ENCODE results near the gene PAK4. TPM values are rescaled to one million over a fixed set of nuclear protein-coding genes. Genes with fewer than 3 reads are reported as not detected.

PAK4 gene
- total RNA-seq, 1 donor from 2014 or later: 73.9 TPM

- H3K36me3 Mint-ChIP-seq (ENCODE audit: insufficient read depth): no peaks in the 10 kb centered on the region
- H3K4me1 Mint-ChIP-seq (ENCODE audit: low read depth): peaks cover 1% of the 10 kb centered on the region
- peaks cover 63% of the 10 kb centered on the region for H3K27me3 Mint-ChIP-seq
- no peak for TF ChIP-seq CTCF (IDR thresholded peaks at IDR 0.05; ENCODE audit: unreplicated experiment)
- no peak overlapping the region for H3K4me3 Mint-ChIP-seq (ENCODE audit: low read depth)
- no peaks in the 10 kb centered on the region for H3K9me3 Mint-ChIP-seq (ENCODE audit: low read depth)
- H3K27ac Mint-ChIP-seq: no peak overlapping the region
- DNase-seq (ENCODE audit: low spot score, unreplicated experiment): no peak
These were observed 42.6 kb upstream of the PAK4 start for GRCh38 chr19:39082745-39083598.

GRCh38 chr19:39083599-39083982, 42.0 kb upstream of the PAK4 start:
- Mint-ChIP-seq H3K27ac (no peak overlapping the region), H3K27me3 (peaks cover 64% of the 10 kb centered on the region), H3K4me3 (ENCODE audit: low read depth) (peak overlapping the region; percentile 41), H3K4me1 (ENCODE audit: low read depth) (peaks cover 1% of the 10 kb centered on the region), H3K36me3 (ENCODE audit: insufficient read depth) (no peaks in the 10 kb centered on the region), H3K9me3 (ENCODE audit: low read depth) (no peaks in the 10 kb centered on the region)
- DNase-seq (ENCODE audit: low spot score, unreplicated experiment): no peak
- TF ChIP-seq CTCF (IDR thresholded peaks at IDR 0.05; ENCODE audit: unreplicated experiment): no peak

- H3K27me3 Mint-ChIP-seq: peaks cover 60% of the 10 kb centered on the region
- no peak within 1 kb of the TSS for H3K27ac Mint-ChIP-seq
- no peaks in the 10 kb centered on the region for H3K9me3 Mint-ChIP-seq (ENCODE audit: low read depth)
- no peaks in the 10 kb centered on the region for H3K36me3 Mint-ChIP-seq (ENCODE audit: insufficient read depth)
- H3K4me1 Mint-ChIP-seq (ENCODE audit: low read depth): peaks cover 1% of the 10 kb centered on the region
- peak within 1 kb of the TSS; percentile 42 for H3K4me3 Mint-ChIP-seq (ENCODE audit: low read depth)
- DNase-seq (ENCODE audit: low spot score, unreplicated experiment): no peak
- TF ChIP-seq CTCF (IDR thresholded peaks at IDR 0.05; ENCODE audit: unreplicated experiment): no peak
These were observed 41.4 kb upstream of the PAK4 start, which contains the start of gene ACP7 for GRCh38 chr19:39083983-39084731. TSS of gene ACP7 (plus strand) at chr19:39084368. CDS start at chr19:39085270, 902 bp downstream.

- no peak for TF ChIP-seq CTCF (IDR thresholded peaks at IDR 0.05; ENCODE audit: unreplicated experiment)
- H3K36me3 Mint-ChIP-seq (ENCODE audit: insufficient read depth): no peaks in the 10 kb centered on the region
- no peak for DNase-seq (ENCODE audit: low spot score, unreplicated experiment)
- H3K27ac Mint-ChIP-seq: no peak overlapping the region
- H3K4me1 Mint-ChIP-seq (ENCODE audit: low read depth): peaks cover 1% of the 10 kb centered on the region
- H3K9me3 Mint-ChIP-seq (ENCODE audit: low read depth): no peaks in the 10 kb centered on the region
- peaks cover 63% of the 10 kb centered on the region for H3K27me3 Mint-ChIP-seq
- peak overlapping the region; percentile 42 for H3K4me3 Mint-ChIP-seq (ENCODE audit: low read depth)
These were observed 40.9 kb upstream of the PAK4 start for GRCh38 chr19:39084732-39085080.

GRCh38 chr19:39085392-39085791, 40.2 kb upstream of the PAK4 start:
- Mint-ChIP-seq H3K36me3 (ENCODE audit: insufficient read depth) (no peaks in the 10 kb centered on the region), H3K4me3 (ENCODE audit: low read depth) (no peak overlapping the region), H3K27ac (no peak overlapping the region), H3K4me1 (ENCODE audit: low read depth) (peaks cover 1% of the 10 kb centered on the region), H3K9me3 (ENCODE audit: low read depth) (no peaks in the 10 kb centered on the region), H3K27me3 (peaks cover 63% of the 10 kb centered on the region)
- DNase-seq (ENCODE audit: low spot score, unreplicated experiment): no peak
- no peak for TF ChIP-seq CTCF (IDR thresholded peaks at IDR 0.05; ENCODE audit: unreplicated experiment)
